Type B pancreatic cell (in vitro differentiated cells): ENCODE results near the gene ADORA1. TPM values are rescaled to one million over a fixed set of nuclear protein-coding genes. Genes with fewer than 3 reads are reported as not detected.

Experiments used
- DNase-seq: peaks from one replicate; pipeline ENCODE4 v3.0.0; 2021; ENCODE audit warnings: mixed read lengths; ENCODE audit not compliant: unreplicated experiment; ENCODE audit errors: extremely low spot score
- H3K27ac Mint-ChIP-seq: 2 replicates; pipeline ENCODE4 v1.8.0; 2021; ENCODE audit warnings: mild to moderate bottlenecking, mixed read lengths
- H3K27me3 Mint-ChIP-seq: 2 replicates; pipeline ENCODE4 v1.8.0; 2021; ENCODE audit warnings: mixed read lengths
- H3K36me3 Mint-ChIP-seq: 2 replicates; pipeline ENCODE4 v1.8.0; 2021; ENCODE audit warnings: mixed read lengths
- H3K4me1 Mint-ChIP-seq: one replicate; pipeline ENCODE4 v1.8.0; 2021; ENCODE audit warnings: mixed read lengths; ENCODE audit not compliant: unreplicated experiment
- H3K4me3 Mint-ChIP-seq: 2 replicates; pipeline ENCODE4 v1.8.0; 2021; ENCODE audit warnings: mild to moderate bottlenecking, mixed read lengths
- H3K9me3 Mint-ChIP-seq: 2 replicates; pipeline ENCODE4 v1.8.0; 2021; ENCODE audit warnings: mixed read lengths
- total RNA-seq: library from RNA; stranded (reverse); gene quantifications from 2 replicates; pipeline ENCODE4 v1.2.1, GENCODE V29; 2021; ENCODE audit warnings: low replicate concordance
- TF ChIP-seq, protein P1 (sequence below): fragments of 200-600 bp; sonication (generic); conservative IDR thresholded peaks from 2 replicates; pipeline ENCODE4 v1.5.0; 2021; ENCODE audit warnings: antibody characterized with exemption, mild to moderate bottlenecking

Gene ADORA1
- total RNA-seq, 1 donor from 2014 or later: 2.7 TPM

DNA sequence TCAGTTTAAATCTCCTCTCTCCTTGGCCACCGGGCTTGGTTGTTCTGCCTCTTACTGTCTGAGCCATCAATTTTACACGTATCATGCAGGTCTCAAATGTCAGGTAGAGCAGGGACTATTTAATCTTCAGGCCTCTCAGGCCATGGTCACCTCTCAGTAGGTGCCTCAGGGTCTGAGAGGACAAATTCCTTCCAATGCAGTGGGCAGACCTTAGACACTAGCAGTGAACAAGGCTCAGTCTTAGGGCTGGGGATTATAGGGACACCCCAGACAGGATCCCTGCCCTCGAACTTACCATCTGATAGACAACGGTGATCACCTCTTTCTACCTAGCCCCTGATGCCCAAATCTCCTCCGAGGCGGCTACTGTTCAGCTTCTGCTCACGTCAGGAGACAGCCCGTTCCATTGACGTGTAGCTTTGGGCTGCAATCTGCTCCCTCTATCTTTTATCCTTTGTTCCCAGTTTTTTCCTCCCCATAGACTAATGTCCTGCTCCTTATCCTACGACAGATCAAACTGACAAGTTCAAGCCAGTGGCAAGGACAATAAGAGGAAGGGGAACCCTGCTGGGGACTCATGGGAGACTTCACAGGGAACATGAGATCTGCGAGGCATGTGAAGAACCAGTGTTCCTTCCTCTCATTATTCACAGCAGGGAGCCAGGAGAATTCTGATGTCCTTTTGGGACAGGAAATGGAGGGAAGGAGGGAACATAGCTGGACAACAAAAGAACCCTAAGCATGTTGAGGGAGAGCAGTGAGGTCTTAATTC lies 40.3 kb upstream of the ADORA1 start:
- H3K27ac Mint-ChIP-seq: peak overlapping the region; percentile 15
- peak; percentile 34 for DNase-seq
- TF ChIP-seq, protein P1, sequence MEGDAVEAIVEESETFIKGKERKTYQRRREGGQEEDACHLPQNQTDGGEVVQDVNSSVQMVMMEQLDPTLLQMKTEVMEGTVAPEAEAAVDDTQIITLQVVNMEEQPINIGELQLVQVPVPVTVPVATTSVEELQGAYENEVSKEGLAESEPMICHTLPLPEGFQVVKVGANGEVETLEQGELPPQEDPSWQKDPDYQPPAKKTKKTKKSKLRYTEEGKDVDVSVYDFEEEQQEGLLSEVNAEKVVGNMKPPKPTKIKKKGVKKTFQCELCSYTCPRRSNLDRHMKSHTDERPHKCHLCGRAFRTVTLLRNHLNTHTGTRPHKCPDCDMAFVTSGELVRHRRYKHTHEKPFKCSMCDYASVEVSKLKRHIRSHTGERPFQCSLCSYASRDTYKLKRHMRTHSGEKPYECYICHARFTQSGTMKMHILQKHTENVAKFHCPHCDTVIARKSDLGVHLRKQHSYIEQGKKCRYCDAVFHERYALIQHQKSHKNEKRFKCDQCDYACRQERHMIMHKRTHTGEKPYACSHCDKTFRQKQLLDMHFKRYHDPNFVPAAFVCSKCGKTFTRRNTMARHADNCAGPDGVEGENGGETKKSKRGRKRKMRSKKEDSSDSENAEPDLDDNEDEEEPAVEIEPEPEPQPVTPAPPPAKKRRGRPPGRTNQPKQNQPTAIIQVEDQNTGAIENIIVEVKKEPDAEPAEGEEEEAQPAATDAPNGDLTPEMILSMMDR: no peak
- H3K9me3 Mint-ChIP-seq: peaks cover under 1% of the 10 kb centered on the region
- peaks cover 36% of the 10 kb centered on the region for H3K4me1 Mint-ChIP-seq
- no peaks in the 10 kb centered on the region for H3K36me3 Mint-ChIP-seq
- peaks cover 33% of the 10 kb centered on the region for H3K27me3 Mint-ChIP-seq
- no peak overlapping the region for H3K4me3 Mint-ChIP-seq

- Mint-ChIP-seq H3K27me3 (peaks cover 27% of the 10 kb centered on the region), H3K9me3 (peaks cover 8% of the 10 kb centered on the region), H3K27ac (no peak overlapping the region), H3K36me3 (no peaks in the 10 kb centered on the region), H3K4me1 (peaks cover 36% of the 10 kb centered on the region), H3K4me3 (no peak overlapping the region)
- TF ChIP-seq, protein P1: no peak
- peak; percentile 39 for DNase-seq
Measured at GRCh38 chr1:203088441-203088840, 39.1 kb upstream of the ADORA1 start.

GRCh38 chr1:203089001-203089650 lies 38.4 kb upstream of the ADORA1 start:
- H3K4me1 Mint-ChIP-seq: peaks cover 36% of the 10 kb centered on the region
- H3K27me3 Mint-ChIP-seq: peaks cover 27% of the 10 kb centered on the region
- peak; percentile 16 for DNase-seq
- peaks cover 8% of the 10 kb centered on the region for H3K9me3 Mint-ChIP-seq
- H3K27ac Mint-ChIP-seq: no peak overlapping the region
- H3K4me3 Mint-ChIP-seq: no peak overlapping the region
- TF ChIP-seq, protein P1: no peak
- no peaks in the 10 kb centered on the region for H3K36me3 Mint-ChIP-seq

DNA sequence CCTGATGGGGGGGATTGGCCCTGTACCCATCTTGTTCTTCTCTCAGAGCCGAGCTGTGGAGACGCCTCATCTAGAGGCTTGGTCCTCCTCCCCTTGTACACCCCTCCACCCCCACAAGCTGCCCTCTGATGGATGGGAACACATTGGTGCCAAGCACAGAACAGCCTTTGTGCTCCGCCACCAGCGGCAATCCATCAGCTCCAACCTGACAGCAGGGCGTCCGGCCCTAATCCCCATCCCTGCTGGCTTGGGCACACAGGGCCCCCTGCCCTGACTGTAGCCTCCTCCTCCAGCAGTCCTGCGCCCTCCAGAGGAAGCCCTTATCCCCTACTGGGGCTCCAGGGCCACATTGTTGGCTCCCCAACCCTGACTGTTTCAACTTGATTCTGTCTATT lies 37.9 kb upstream of the ADORA1 start:
- Mint-ChIP-seq H3K9me3 (peaks cover 13% of the 10 kb centered on the region), H3K4me3 (no peak overlapping the region), H3K36me3 (no peaks in the 10 kb centered on the region), H3K27me3 (peaks cover 27% of the 10 kb centered on the region), H3K4me1 (peaks cover 36% of the 10 kb centered on the region), H3K27ac (no peak overlapping the region)
- TF ChIP-seq, protein P1: no peak
- peak; percentile 61 for DNase-seq

DNA sequence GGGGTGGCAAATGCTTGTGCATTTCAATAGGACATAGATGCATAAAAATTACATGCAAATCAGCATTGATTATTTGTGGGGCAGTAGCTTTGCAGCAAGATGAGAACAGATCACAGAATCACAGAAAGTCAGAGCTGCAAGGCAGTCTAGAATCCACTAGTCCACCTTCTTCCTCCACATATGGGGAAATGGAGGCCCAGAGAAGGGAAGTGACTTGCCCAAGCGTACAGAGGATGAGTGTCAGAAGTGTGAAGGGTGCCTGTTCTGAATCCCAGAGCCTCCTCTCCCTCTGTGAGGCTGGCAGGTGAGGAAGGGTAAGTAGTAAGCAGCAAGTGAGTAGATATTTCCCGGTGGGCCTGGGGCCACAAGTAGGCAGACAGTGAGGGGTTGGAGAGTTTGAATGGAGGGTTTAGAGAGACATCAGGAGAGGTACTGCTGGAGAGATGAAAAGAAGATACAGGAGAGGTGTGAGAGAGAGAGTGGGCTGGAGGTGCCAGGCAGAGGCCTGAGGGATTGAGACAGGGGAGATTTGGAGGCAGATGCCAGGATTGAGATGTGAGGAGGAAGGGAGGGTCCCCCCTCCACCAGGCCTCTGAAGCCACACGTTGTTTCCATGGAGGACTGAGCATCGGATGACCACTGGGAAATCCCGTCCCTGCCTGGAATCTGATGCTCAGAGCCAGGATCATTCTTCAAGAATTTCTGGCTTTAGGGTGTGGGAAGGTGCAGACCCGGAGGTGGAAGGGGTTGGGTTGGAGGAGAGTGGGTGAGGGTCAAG lies 36.9 kb upstream of the ADORA1 start:
- Mint-ChIP-seq H3K9me3 (peaks cover 22% of the 10 kb centered on the region), H3K4me3 (no peak overlapping the region)

More for the DNA sequence above, 36.9 kb upstream of the ADORA1 start:
- TF ChIP-seq, protein P1: no peak
- Mint-ChIP-seq H3K27ac (no peak overlapping the region), H3K27me3 (peaks cover 31% of the 10 kb centered on the region), H3K4me1 (peaks cover 36% of the 10 kb centered on the region), H3K36me3 (peaks cover 4% of the 10 kb centered on the region)
- DNase-seq: peak; percentile 25
